ENCODE measurements around the gene PDIK1L. TPM values are rescaled to one million over a fixed set of nuclear protein-coding genes. Genes with fewer than 3 reads are reported as not detected.

PDIK1L gene
- total and polyA plus RNA-seq, 2 of the 4 experiments (the other 2 are of a cell fraction), result 1.4 to 3.0 TPM

- TF ChIP-seq ELK1 (IDR thresholded peaks at IDR 0.05; ENCODE audit: borderline replicate concordance, low read depth, low read length), result no peak
- TF ChIP-seq BHLHE40 (IDR thresholded peaks at IDR 0.05; ENCODE audit: low read depth, low read length), result peak; percentile 84
- no peak for TF ChIP-seq RAD21 (IDR thresholded peaks at IDR 0.05; ENCODE audit: low read length)
Measured at GRCh38 chr1:26111530-26112406, at the start of gene PDIK1L (continued).

- Histone ChIP-seq H3K4me3 (ENCODE audit: insufficient read depth, low read depth, low read length) (no peak overlapping the region), H2BK120ac (ENCODE audit: low read depth, low read length) (no peak overlapping the region), H3K36me3 (ENCODE audit: control insufficient read depth, insufficient read depth, low read length) (no peaks in the 10 kb centered on the region), H3K18ac (ENCODE audit: low read depth, low read length) (no peak overlapping the region), H3K27ac (ENCODE audit: insufficient read depth, low read length) (no peak overlapping the region), H3K4me2 (ENCODE audit: low read depth, low read length) (no peak overlapping the region), H4K8ac (ENCODE audit: low read depth in 2 of 2, low read length in 2 of 2) (no peak overlapping the region), H2AK5ac (ENCODE audit: low read depth, low read length) (no peak overlapping the region), H3K9me1 (ENCODE audit: insufficient read depth, low read length) (no peaks in the 10 kb centered on the region), H3K4ac (ENCODE audit: low read depth, low read length) (no peak overlapping the region), H4K5ac (ENCODE audit: low read depth, low read length) (no peak overlapping the region), H2BK5ac (ENCODE audit: low read depth, low read length, poor library complexity, severe bottlenecking) (no peak overlapping the region), H3K23ac (ENCODE audit: low read depth, low read length) (no peak overlapping the region), H2BK15ac (ENCODE audit: low read depth, low read length) (no peak overlapping the region), H2AFZ (replicated peaks; ENCODE audit: low read length, poor library complexity) (no peak overlapping the region), H4K91ac (ENCODE audit: insufficient read depth, low read depth, low read length) (no peak overlapping the region), H3K56ac (ENCODE audit: extremely low read depth, insufficient read depth, low read length) (no peak overlapping the region), H3K4me1 (ENCODE audit: control insufficient read depth, insufficient read depth, low read length) (no peaks in the 10 kb centered on the region), H3K9me3 (ENCODE audit: control insufficient read depth, insufficient read depth, low read length) (no peaks in the 10 kb centered on the region), H2AK9ac (replicated peaks; ENCODE audit: low read depth, low read length, poor library complexity) (no peak overlapping the region), H2BK20ac (ENCODE audit: low read depth, low read length) (no peak overlapping the region), H3K14ac (replicated peaks; ENCODE audit: low read depth, low read length) (no peak overlapping the region), H3K9ac (ENCODE audit: low read depth, low read length) (no peak overlapping the region), H4K20me1 (ENCODE audit: insufficient read depth, low read length) (no peaks in the 10 kb centered on the region), H3K79me1 (ENCODE audit: low read depth in 1 of 2, low read length in 2 of 2) (no peaks in the 10 kb centered on the region), H3K27me3 (ENCODE audit: control insufficient read depth, insufficient read depth, low read length) (peaks cover 76% of the 10 kb centered on the region)
- ATAC-seq (ENCODE audit: low read depth) (no peak), DNase-seq (no peak)
- dilution Hi-C loops (cut with HindIII; ENCODE audit: low sequenced_read_pairs, unreplicated experiment), result no loop called here
- WGBS, 2 experiments (ENCODE audit: extremely low coverage in 2 of 2, insufficient read length in 1 of 2), result 58% methylated on average over 2 of the region's 3 CpGs; no CpG with 5 or more reads in 1 of the 2 experiments
- BruUV-seq (replicated peaks), result no TSS peak
- ChIA-PET CTCF (no interaction called here), POLR2A (ENCODE audit: unreplicated experiment) (no interaction called here)
- intact Hi-C loops (cut with micrococcal nuclease), result no loop called here
- no peak for TF ChIP-seq SMC3 (IDR thresholded peaks at IDR 0.05; ENCODE audit: low read depth, low read length)
- TF ChIP-seq NFE2L2 (IDR thresholded peaks at IDR 0.05; ENCODE audit: low read depth, low read length), result no peak
- TF ChIP-seq FOS (IDR thresholded peaks at IDR 0.05; ENCODE audit: low read depth, low read length), result no peak
- TF ChIP-seq MAZ (IDR thresholded peaks at IDR 0.05; ENCODE audit: borderline replicate concordance, low read depth, low read length), result no peak
- in situ Hi-C loops (cut with MboI; ENCODE audit: low sequenced_read_pairs), result no loop called here
Measured at GRCh38 chr1:26064553-26064952, 47.1 kb upstream of the PDIK1L start.

Data from IMR-90 (cell line).